WI38 (cell line): ENCODE measurements around the gene DCTN1.
"Not testable (repeated sequence)": the region's sequence is repeated elsewhere in the genome, so short reads cannot be mapped to it uniquely, and the experiment has no call there.

ENCODE experiments used
- H3K4me3 ChIP-seq: 2 replicates; pipeline ENCODE4 v1.5.1; 2011; ENCODE audit warnings: low read depth, mild to moderate bottlenecking, control low read depth, low read length
- TF ChIP-seq, protein P1 (sequence below): IDR thresholded peaks from 2 replicates; pipeline ENCODE4 v1.5.1; 2012; ENCODE audit warnings: low read depth, mild to moderate bottlenecking, control low read depth, low read length

The DCTN1 gene

DNA sequence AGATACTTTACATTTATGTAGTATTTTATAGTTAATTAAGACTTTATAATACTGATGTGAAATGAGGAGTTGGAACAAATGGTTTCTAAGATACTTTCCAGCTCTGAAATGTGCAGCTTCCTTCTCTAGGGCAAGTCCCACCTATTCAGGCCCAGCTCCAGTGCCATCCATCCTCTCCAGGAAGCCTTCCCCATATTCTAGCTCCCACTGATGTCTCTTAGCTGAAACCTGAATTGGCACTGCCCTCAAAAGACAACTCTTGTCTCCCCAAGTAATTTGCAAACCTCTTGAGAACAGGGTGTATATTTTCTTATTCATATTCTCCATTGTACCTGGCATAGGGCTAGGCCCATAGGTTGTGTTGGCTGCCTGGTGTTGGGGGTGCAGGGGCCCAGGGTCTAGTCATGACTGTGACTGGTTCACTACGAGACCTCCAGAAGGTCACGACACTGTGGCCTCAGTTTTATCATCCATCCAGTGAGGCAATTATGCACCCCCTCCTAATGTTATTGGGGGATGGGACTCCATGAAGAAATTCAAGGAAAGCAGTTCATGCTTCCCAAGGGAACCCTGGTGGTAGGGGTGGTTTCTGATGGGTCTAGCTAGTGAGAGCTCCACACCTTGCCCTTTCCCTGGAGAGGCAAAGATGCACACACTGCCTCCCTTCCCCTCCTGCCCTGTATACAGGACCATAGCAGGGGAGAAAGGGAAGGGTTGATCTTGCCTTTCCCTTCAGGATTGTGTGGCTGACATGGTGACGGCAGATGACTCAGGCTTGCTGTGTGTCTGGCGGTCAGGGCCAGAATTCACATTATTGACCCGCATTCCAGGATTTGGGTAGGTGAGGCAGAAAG, 44.3 kb upstream of the DCTN1 start:
- TF ChIP-seq, protein P1, sequence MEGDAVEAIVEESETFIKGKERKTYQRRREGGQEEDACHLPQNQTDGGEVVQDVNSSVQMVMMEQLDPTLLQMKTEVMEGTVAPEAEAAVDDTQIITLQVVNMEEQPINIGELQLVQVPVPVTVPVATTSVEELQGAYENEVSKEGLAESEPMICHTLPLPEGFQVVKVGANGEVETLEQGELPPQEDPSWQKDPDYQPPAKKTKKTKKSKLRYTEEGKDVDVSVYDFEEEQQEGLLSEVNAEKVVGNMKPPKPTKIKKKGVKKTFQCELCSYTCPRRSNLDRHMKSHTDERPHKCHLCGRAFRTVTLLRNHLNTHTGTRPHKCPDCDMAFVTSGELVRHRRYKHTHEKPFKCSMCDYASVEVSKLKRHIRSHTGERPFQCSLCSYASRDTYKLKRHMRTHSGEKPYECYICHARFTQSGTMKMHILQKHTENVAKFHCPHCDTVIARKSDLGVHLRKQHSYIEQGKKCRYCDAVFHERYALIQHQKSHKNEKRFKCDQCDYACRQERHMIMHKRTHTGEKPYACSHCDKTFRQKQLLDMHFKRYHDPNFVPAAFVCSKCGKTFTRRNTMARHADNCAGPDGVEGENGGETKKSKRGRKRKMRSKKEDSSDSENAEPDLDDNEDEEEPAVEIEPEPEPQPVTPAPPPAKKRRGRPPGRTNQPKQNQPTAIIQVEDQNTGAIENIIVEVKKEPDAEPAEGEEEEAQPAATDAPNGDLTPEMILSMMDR: no peak
- no peak overlapping the region for H3K4me3 ChIP-seq

DNA sequence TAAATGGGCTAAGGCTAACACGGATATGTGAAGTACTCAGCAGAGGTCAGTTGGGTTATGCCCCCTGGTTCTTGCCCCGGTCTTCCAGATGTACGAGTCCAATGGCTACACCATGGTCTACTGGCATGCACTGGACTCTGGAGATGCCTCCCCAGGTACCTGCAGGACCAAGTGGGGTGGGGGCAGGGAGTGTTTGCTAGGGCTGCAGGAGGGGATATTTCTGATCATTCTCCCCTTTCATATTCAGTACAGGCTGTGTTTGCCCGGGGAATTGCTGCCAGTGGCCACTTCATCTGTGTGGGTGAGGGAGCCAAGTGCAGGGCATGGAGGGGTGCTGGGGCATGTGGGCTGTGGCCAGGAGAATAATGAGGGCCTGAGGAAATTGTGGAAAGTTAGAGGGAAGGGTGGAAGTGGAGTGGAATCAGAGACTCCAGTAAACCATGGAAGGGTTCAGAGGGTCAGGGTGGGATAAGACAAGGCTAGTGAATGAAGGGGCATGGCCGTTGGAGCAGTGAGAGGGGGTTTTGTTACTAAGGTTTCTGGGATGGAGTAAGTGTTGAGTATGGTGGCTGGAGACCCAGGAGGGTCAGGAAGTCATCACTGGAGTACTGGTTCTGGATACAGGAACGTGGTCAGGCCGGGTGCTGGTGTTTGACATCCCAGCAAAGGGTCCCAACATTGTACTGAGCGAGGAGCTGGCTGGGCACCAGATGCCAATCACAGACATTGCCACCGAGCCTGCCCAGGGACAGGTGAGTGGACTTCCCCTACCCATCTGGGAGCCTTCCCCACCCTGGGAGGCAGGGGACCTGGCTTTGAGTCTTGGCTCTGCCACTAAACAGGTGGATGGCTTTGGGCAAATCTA, 43.4 kb upstream of the DCTN1 start:
- no peak overlapping the region for H3K4me3 ChIP-seq
- TF ChIP-seq, protein P1: no peak

DNA sequence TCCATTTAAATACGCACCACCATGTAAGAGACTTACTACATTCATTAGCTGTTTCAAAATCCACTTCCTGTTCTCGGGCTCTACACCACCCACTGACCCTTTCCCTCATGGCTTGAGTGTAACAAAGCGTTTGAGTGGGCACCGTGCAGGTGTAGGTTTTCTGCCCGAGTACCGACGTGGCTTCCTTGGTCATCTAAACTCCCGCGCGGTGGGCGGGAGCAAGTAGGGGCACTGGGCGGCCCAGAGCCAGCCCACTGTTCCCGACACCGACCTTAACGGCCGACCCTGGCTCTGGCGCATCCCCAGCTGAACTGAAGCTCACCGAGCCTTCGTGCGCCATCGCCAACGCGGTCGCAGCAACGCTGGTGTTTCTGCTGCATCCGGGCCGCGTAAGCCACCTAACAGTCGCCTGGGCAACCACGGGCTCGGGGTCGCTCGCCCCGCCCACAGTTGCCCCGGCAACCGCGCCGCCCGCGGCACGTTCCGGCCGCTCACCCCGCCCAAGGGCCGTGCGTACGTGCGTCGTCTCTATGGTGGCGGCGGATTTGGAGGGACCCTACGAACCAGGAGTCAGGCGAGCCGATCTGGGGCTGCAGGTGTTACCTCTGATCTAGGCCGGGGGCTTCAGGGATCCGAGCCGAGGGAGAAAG, 41.2 kb upstream of the DCTN1 start, which contains the start of the genes C2orf81 and WDR54:
Gene C2orf81 (minus strand): TSS at position 399 of the 650 bp plus-strand sequence. CDS start 59 bp downstream, at position 340.
Gene WDR54 (plus strand): TSS at position 510 of the 650 bp plus-strand sequence. CDS start 424 bp downstream, outside the sequence.
- peak within 1 kb of the TSS; percentile 76 for H3K4me3 ChIP-seq
- TF ChIP-seq, protein P1: no peak

DNA sequence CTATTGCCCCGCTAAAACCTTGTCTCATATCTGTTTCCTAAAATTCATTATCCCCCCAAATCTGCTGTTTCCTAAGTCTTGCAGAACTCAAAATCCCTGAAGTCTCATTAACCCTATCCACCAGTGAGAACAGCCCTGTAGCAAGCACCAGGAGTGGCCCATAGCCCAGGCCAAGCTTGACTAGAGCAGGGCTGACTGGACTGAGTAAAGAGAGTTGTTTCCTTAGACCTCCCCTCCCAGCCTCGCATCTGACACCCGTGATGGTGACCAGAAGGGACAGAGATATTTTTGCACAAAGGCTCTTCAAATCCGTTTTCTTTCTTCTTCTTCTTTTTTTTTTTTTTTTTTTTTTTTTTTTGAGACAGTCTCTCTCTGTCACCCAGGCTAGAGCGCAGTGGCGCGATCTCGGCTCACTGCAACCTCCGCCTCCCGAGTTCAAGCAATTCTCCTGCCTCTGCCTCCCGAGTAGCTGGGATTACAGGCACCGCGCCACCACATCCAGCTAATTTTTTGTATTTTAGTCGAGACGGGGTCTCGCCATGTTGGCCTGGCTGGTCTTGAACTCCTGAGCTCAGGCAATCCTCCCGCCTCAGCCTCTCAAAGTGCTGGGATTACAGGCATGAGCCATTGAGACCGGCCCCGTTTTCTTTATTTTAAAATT, 40.5 kb upstream of the DCTN1 start:
- H3K4me3 ChIP-seq: not testable (repeated sequence)

DNA sequence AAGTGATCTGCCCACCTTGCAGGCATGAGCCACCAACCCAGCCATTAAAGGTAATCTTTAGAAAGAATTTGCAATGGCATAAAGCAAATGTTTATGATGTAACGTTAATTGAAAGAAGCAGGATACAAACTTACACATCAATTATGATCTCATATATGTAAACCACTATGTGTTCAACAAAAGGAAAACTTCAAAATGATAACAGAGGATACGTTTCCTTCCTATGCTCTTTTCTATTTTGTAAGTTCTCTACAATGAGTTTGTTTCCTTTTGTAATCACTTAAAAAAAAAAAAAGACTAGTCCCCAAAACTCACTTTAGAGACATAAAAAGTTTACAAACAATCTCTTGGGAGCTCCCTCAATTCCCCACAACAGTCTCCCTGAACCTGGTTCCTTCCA, 39.9 kb upstream of the DCTN1 start:
- TF ChIP-seq, protein P1: no peak
- H3K4me3 ChIP-seq: no peak overlapping the region

DNA sequence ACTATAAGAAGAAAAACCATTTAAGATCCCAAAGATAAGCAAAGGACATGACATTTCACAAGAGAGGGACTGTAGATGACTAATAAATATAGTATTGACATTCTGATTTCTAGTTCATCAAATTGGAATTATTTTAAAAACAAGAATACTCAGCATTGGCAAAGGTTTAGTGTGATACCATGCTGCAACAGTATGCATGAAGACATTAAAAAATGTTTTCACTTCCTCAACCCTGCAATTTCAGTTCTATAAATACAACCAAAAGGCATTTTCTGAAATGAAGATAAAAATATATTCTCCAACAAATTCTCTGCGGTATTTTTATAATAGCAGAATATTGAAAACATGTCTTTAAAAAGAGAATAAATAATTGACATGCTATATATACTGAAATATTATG, 39.2 kb upstream of the DCTN1 start:
- TF ChIP-seq, protein P1: no peak
- H3K4me3 ChIP-seq: no peak overlapping the region

DNA sequence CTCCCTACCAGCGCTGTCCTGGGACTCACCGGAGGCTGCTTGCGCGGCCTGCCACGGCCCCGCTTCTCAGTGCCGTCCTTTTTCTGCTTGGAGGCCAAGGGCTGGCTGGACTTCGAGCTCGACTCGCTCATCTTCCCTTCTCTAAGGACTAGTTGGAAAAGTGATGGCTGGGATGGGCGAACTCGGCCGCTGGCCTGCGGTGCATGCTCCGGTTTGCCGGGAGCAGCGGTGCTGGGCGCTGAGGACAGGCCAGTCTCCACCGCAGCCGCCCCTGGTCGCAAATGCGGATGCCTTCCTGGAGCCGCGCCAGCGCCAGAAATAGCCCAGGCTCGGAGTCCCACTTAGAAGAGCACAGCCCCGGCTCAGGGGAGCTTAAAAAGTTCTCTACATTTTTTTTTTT, 38.2 kb upstream of the DCTN1 start:
- no peak overlapping the region for H3K4me3 ChIP-seq
- TF ChIP-seq, protein P1: no peak
